Gastrocnemius medialis (tissue), 4 donors: ENCODE data around the gene SPAG6. TPM values are rescaled to one million over a fixed set of nuclear protein-coding genes. Genes with fewer than 3 reads are reported as not detected.

Experiments used
- ATAC-seq, 2 donors: fragments of 150-250 bp; one replicate each; pipeline ENCODE4 v1.9.1; 2016
- DNase-seq, 2 donors: peaks; one replicate each; pipeline ENCODE4 v3.0.0-alpha.2; 2019
- H3K27ac ChIP-seq, 4 donors: fragments of 200-600 bp; sonication (generic); 1 replicate in 1 of 4; 2 replicates in 3 of 4; pipeline ENCODE4 v1.5.1; 2016 to 2018; ENCODE audit warnings: mild to moderate bottlenecking in 2 of 4, moderate library complexity in 1 of 4
- H3K27me3 ChIP-seq, 3 donors: fragments of 200-600 bp; sonication (generic) in 2 of 3; 1 replicate in 1 of 3; 2 replicates in 2 of 3; pipeline versions ENCODE4 v1.5.1 to v1.6.0; 2016 to 2019; ENCODE audit warnings: mild to moderate bottlenecking in 1 of 3, moderate library complexity in 1 of 3
- H3K36me3 ChIP-seq, 2 donors: fragments of 200-600 bp; sonication (generic) in 1 of 2; one replicate each; pipeline ENCODE4 v1.5.1; 2017 to 2018
- H3K4me1 ChIP-seq, 2 donors: fragments of 200-600 bp; sonication (generic) in 1 of 2; one replicate each; pipeline ENCODE4 v1.5.1; 2016 to 2017; ENCODE audit warnings: mild to moderate bottlenecking in 2 of 2
- H3K4me3 ChIP-seq, 4 donors: fragments of 200-600 bp; sonication (generic) in 3 of 4; 1 replicate in 1 of 4; 2 replicates in 3 of 4; pipeline ENCODE4 v1.5.1; 2016 to 2019; ENCODE audit warnings: mild to moderate bottlenecking in 2 of 4
- H3K9me3 ChIP-seq, 3 donors: fragments of 200-600 bp; sonication (generic) in 2 of 3; 1 replicate in 1 of 3; 2 replicates in 2 of 3; pipeline ENCODE4 v1.5.1; 2016 to 2019
- CTCF ChIP-seq, 5 experiments: fragments of 450-650 bp in 3 of 5; fragments of 200-600 bp in 2 of 5; sonication (generic) in 2 of 5; IDR thresholded peaks in 4 of 5; conservative IDR thresholded peaks in 1 of 5; 1 replicate in 4 of 5; 2 replicates in 1 of 5; pipeline ENCODE4 v1.5.1; 2016 to 2019; ENCODE audit warnings: antibody characterized with exemption in 5 of 5, mild to moderate bottlenecking in 3 of 5, moderate library complexity in 3 of 5
- POLR2A ChIP-seq, 2 donors: fragments of 450-650 bp; IDR thresholded peaks; one replicate each; pipeline ENCODE4 v1.6.1; 2017; ENCODE audit warnings: antibody characterized with exemption in 2 of 2, mild to moderate bottlenecking in 2 of 2, moderate library complexity in 2 of 2
- in situ Hi-C, 4 donors: fragments of 200-750 bp; cut with MboI; loops; one replicate each; pipeline versions ENCODE4 v1.15.0 to v1.8.0; 2017; ENCODE audit warnings: low sequenced_read_pairs in 4 of 4
- intact Hi-C: fragments of 100-400 bp; cut with DNase I; formaldehyde crosslinking; loops from one replicate; pipeline ENCODE4 v1.15.1; 2023; ENCODE audit warnings: low total_unique reads
- total RNA-seq, 4 donors: library from RNA; depleted of rRNA; stranded (reverse); fragments of >200 nt; gene quantifications; one replicate each; pipeline versions ENCODE4 v1.1.0 to v1.2.3, GENCODE V29; 2016

The SPAG6 gene
- total RNA-seq, 4 donors from 2014 or later, result 0.12 TPM; not detected in 3

GRCh38 chr10:22329150-22329549, 16.1 kb upstream of the SPAG6 start:
- no peak overlapping the region for H3K27ac ChIP-seq
- intact Hi-C loops (loop anchor here (10.0 kb wide), 3 partner anchors 244 to 1106 kb away; partner anchors contain the start of genes OTUD1 and PIP4K2A), in situ Hi-C loops (loop anchor here in 1 of 4 donors (10.0 kb wide), 1 partner anchor 804 kb away; the partner anchor contains the start of gene SKIDA1)
- peaks cover 12 to 16% of the 10 kb centered on the region in 2 donors for H3K4me1 ChIP-seq
- H3K36me3 ChIP-seq, result peaks cover 0 to 42% of the 10 kb centered on the region in 2 donors
- H3K27me3 ChIP-seq, result peaks cover 8 to 25% (median 20%) of the 10 kb centered on the region in 3 donors
- H3K9me3 ChIP-seq, result no peaks in the 10 kb centered on the region
- DNase-seq, result no peak
- H3K4me3 ChIP-seq, result no peak overlapping the region
- ATAC-seq, result no peak
- no peak for TF ChIP-seq POLR2A (IDR thresholded peaks at IDR 0.05)
- TF ChIP-seq CTCF (IDR thresholded peaks at IDR 0.05 in 4 of 5, conservative IDR thresholded peaks at IDR 0.05 in 1 of 5), result no peak

GRCh38 chr10:22332116-22332692, 13.1 kb upstream of the SPAG6 start:
- H3K4me3 ChIP-seq, result no peak overlapping the region
- no peak for ATAC-seq
- no peak for TF ChIP-seq POLR2A (IDR thresholded peaks at IDR 0.05)
- no peak for TF ChIP-seq CTCF (IDR thresholded peaks at IDR 0.05 in 4 of 5, conservative IDR thresholded peaks at IDR 0.05 in 1 of 5)
- peaks cover 18 to 22% of the 10 kb centered on the region in 2 donors for H3K4me1 ChIP-seq
- intact Hi-C loops, result no loop called here
- peaks cover 38 to 46% (median 40%) of the 10 kb centered on the region in 3 donors for H3K27me3 ChIP-seq
- H3K9me3 ChIP-seq, result no peaks in the 10 kb centered on the region
- H3K27ac ChIP-seq, result no peak overlapping the region
- in situ Hi-C loops, result no loop called here
- no peak for DNase-seq
- peaks cover 0 to 32% of the 10 kb centered on the region in 2 donors for H3K36me3 ChIP-seq

GRCh38 chr10:22333167-22333974, 11.9 kb upstream of the SPAG6 start:
- ATAC-seq (no peak), DNase-seq (no peak)
- Histone ChIP-seq H3K36me3 (peaks cover 0 to 21% of the 10 kb centered on the region in 2 donors), H3K27me3 (peaks cover 50 to 58% (median 52%) of the 10 kb centered on the region in 3 donors), H3K27ac (no peak overlapping the region), H3K9me3 (no peaks in the 10 kb centered on the region), H3K4me1 (peaks cover 18 to 22% of the 10 kb centered on the region in 2 donors), H3K4me3 (no peak overlapping the region)
- in situ Hi-C loops (no loop called here), intact Hi-C loops (no loop called here)
- TF ChIP-seq POLR2A (IDR thresholded peaks at IDR 0.05), result no peak
- TF ChIP-seq CTCF (IDR thresholded peaks at IDR 0.05 in 4 of 5, conservative IDR thresholded peaks at IDR 0.05 in 1 of 5), result no peak

GRCh38 chr10:22333975-22334282, 11.4 kb upstream of the SPAG6 start:
- Histone ChIP-seq H3K27me3 (peaks cover 55 to 63% (median 58%) of the 10 kb centered on the region in 3 donors), H3K4me1 (peaks cover 18 to 22% of the 10 kb centered on the region in 2 donors), H3K4me3 (no peak overlapping the region), H3K36me3 (peaks cover 0 to 15% of the 10 kb centered on the region in 2 donors), H3K9me3 (no peaks in the 10 kb centered on the region), H3K27ac (no peak overlapping the region)
- intact Hi-C loops, result no loop called here
- TF ChIP-seq CTCF (IDR thresholded peaks at IDR 0.05 in 4 of 5, conservative IDR thresholded peaks at IDR 0.05 in 1 of 5), result no peak
- DNase-seq (no peak), ATAC-seq (no peak)
- in situ Hi-C loops, result no loop called here
